Neural cell (in vitro differentiated cells): ENCODE results near the gene CLBA1. TPM values are rescaled to one million over a fixed set of nuclear protein-coding genes. Genes with fewer than 3 reads are reported as not detected.

ENCODE experiments used
- H2AFZ ChIP-seq: fragments of 200-600, 300-800 bp; sonication (generic), shearing (Covaris generic); 2 replicates; pipeline ENCODE4 v1.6.0; 2014; ENCODE audit warnings: low read depth, mild to moderate bottlenecking, antibody characterized with exemption, low read length, moderate library complexity
- H3F3A ChIP-seq: fragments of 200-600 bp; shearing (Covaris generic); 2 replicates; pipeline ENCODE4 v1.6.1; 2016; ENCODE audit warnings: mild to moderate bottlenecking, moderate library complexity, mixed read lengths, antibody characterized with exemption, low read length; ENCODE audit not compliant: insufficient read depth, poor library complexity, severe bottlenecking
- H3K27ac ChIP-seq: fragments of 200-600, 300-800 bp; sonication (generic), shearing (Covaris generic); 2 replicates; pipeline ENCODE4 v1.5.1; 2014; ENCODE audit warnings: mild to moderate bottlenecking, low read length, moderate library complexity
- H3K27me3 ChIP-seq: fragments of 300-800, 200-600 bp; sonication (generic), shearing (Covaris generic); 2 replicates; pipeline ENCODE4 v1.6.0; 2014; ENCODE audit warnings: mild to moderate bottlenecking, low read depth, low read length, moderate library complexity; ENCODE audit not compliant: insufficient read depth
- H3K36me3 ChIP-seq: fragments of 300-800, 200-600 bp; sonication (generic), shearing (Covaris generic); 2 replicates; pipeline ENCODE4 v1.5.1; 2014; ENCODE audit warnings: mild to moderate bottlenecking, antibody characterized with exemption, low read length, moderate library complexity; ENCODE audit not compliant: insufficient read depth
- H3K4me2 ChIP-seq: fragments of 300-800, 200-600 bp; sonication (generic), shearing (Covaris generic); 2 replicates; pipeline ENCODE4 v1.6.0; 2014; ENCODE audit warnings: mild to moderate bottlenecking, low read length
- H3K4me3 ChIP-seq: fragments of 300-800, 200-600 bp; sonication (generic), shearing (Covaris generic); 2 replicates; pipeline ENCODE4 v1.5.1; 2014; ENCODE audit warnings: mild to moderate bottlenecking, low read length, moderate library complexity
- H3K79me2 ChIP-seq: fragments of 200-600 bp; shearing (Covaris generic); replicated peaks from 2 replicates; pipeline ENCODE4 v1.6.0; 2014; ENCODE audit warnings: mild to moderate bottlenecking, low read length, moderate library complexity; ENCODE audit not compliant: insufficient read depth
- H3K9ac ChIP-seq: fragments of 300-800, 200-600 bp; sonication (generic), shearing (Covaris generic); 2 replicates; pipeline ENCODE4 v1.6.1; 2016; ENCODE audit warnings: mild to moderate bottlenecking, low read length, mixed read lengths
- H3K9me2 ChIP-seq: fragments of 200-600 bp; shearing (Covaris generic); 2 replicates; pipeline ENCODE4 v1.6.1; 2016; ENCODE audit warnings: mild to moderate bottlenecking, low read length, mixed read lengths; ENCODE audit not compliant: insufficient read depth
- H3K9me3 ChIP-seq: fragments of 200-600, 300-800 bp; sonication (generic), shearing (Covaris generic); 2 replicates; pipeline ENCODE4 v1.6.1; 2016; ENCODE audit warnings: mild to moderate bottlenecking, mixed run types, low read length, moderate library complexity, mixed read lengths
- H4K20me1 ChIP-seq: fragments of 200-600 bp; shearing (Covaris generic); 2 replicates; pipeline ENCODE4 v1.6.1; 2016; ENCODE audit warnings: mild to moderate bottlenecking, mixed run types; ENCODE audit not compliant: insufficient read depth
- CTCF ChIP-seq: fragments of 450-650 bp; IDR thresholded peaks from 2 replicates; pipeline ENCODE4 v1.5.1; 2014; ENCODE audit warnings: antibody characterized with exemption, mild to moderate bottlenecking, moderate library complexity; ENCODE audit not compliant: poor library complexity, severe bottlenecking
- EP300 ChIP-seq: fragments of 450-650 bp; conservative IDR thresholded peaks from 2 replicates; pipeline ENCODE4 v1.6.1; 2014; ENCODE audit warnings: antibody characterized with exemption, mild to moderate bottlenecking, moderate library complexity; ENCODE audit not compliant: poor library complexity, severe bottlenecking
- EZH2 ChIP-seq: fragments of 200-600, 300-800 bp; shearing (Covaris generic), sonication (generic); IDR thresholded peaks from 2 replicates; pipeline ENCODE4 v1.6.1; 2014; ENCODE audit warnings: antibody characterized with exemption, low read length, borderline replicate concordance, mild to moderate bottlenecking; ENCODE audit not compliant: insufficient read depth, poor library complexity, severe bottlenecking
- MXI1 ChIP-seq: fragments of 450-650 bp; conservative IDR thresholded peaks from 2 replicates; pipeline ENCODE4 v1.6.1; 2014; ENCODE audit warnings: antibody characterized with exemption, mild to moderate bottlenecking; ENCODE audit not compliant: poor library complexity, severe bottlenecking
- POLR2AphosphoS5 ChIP-seq: IDR thresholded peaks from 2 replicates; pipeline ENCODE4 v1.6.1; 2012
- RAD21 ChIP-seq: fragments of 450-650 bp; conservative IDR thresholded peaks from 2 replicates; pipeline ENCODE4 v1.6.1; 2014; ENCODE audit warnings: antibody characterized with exemption, mild to moderate bottlenecking, moderate library complexity
- REST ChIP-seq: IDR thresholded peaks from 2 replicates; pipeline ENCODE4 v1.6.1; 2012; ENCODE audit warnings: borderline replicate concordance
- SMC3 ChIP-seq: fragments of 450-650 bp; conservative IDR thresholded peaks from 2 replicates; pipeline ENCODE4 v1.6.1; 2014; ENCODE audit warnings: antibody characterized with exemption, mild to moderate bottlenecking, moderate library complexity; ENCODE audit not compliant: poor library complexity
- TAF1 ChIP-seq: IDR thresholded peaks from 2 replicates; pipeline ENCODE4 v1.6.1; 2012; ENCODE audit warnings: low read depth
- polyA plus RNA-seq: library from polyadenylated mRNA; depleted of rRNA; stranded (reverse); fragments of >200 nt; gene quantifications from 2 replicates; pipeline ENCODE4 v1.2.3, GENCODE V29; 2014

Gene CLBA1
- polyA plus RNA-seq, 1 donor from 2014 or later = 27.8 TPM

GRCh38 chr14:104940526-104941150 lies 45.0 kb upstream of the CLBA1 start:
- no peaks in the 10 kb centered on the region for H3K79me2 ChIP-seq
- H2AFZ ChIP-seq = no peak overlapping the region
- no peak overlapping the region for H3K27ac ChIP-seq
- H3K9me2 ChIP-seq = no peaks in the 10 kb centered on the region
- no peak for TF ChIP-seq MXI1
- no peak for TF ChIP-seq EZH2
- TF ChIP-seq POLR2AphosphoS5 = no peak
- TF ChIP-seq TAF1 = no peak
- TF ChIP-seq REST = no peak
- no peak for TF ChIP-seq CTCF
- no peak for TF ChIP-seq SMC3
- H3K4me2 ChIP-seq = no peak overlapping the region
- no peaks in the 10 kb centered on the region for H4K20me1 ChIP-seq
- H3K4me3 ChIP-seq = no peak overlapping the region
- no peaks in the 10 kb centered on the region for H3K9me3 ChIP-seq
- no peaks in the 10 kb centered on the region for H3K27me3 ChIP-seq
- H3K36me3 ChIP-seq = no peaks in the 10 kb centered on the region
- no peak overlapping the region for H3K9ac ChIP-seq
- H3F3A ChIP-seq = no peaks in the 10 kb centered on the region

GRCh38 chr14:104941508-104942365 lies 43.9 kb upstream of the CLBA1 start:
- no peak overlapping the region for H3K27ac ChIP-seq
- H3K9ac ChIP-seq = no peak overlapping the region
- no peaks in the 10 kb centered on the region for H3K27me3 ChIP-seq
- no peak overlapping the region for H3K4me2 ChIP-seq
- H3K9me2 ChIP-seq = no peaks in the 10 kb centered on the region
- H4K20me1 ChIP-seq = no peaks in the 10 kb centered on the region
- no peak overlapping the region for H3K4me3 ChIP-seq
- no peaks in the 10 kb centered on the region for H3F3A ChIP-seq
- H3K79me2 ChIP-seq = no peaks in the 10 kb centered on the region
- H2AFZ ChIP-seq = no peak overlapping the region
- H3K9me3 ChIP-seq = no peaks in the 10 kb centered on the region
- no peak for TF ChIP-seq RAD21
- no peak for TF ChIP-seq EZH2
- no peak for TF ChIP-seq MXI1
- no peak for TF ChIP-seq TAF1
- no peak for TF ChIP-seq CTCF
- no peak for TF ChIP-seq EP300
- TF ChIP-seq REST = no peak
- TF ChIP-seq POLR2AphosphoS5 = no peak
- no peak for TF ChIP-seq SMC3
- no peaks in the 10 kb centered on the region for H3K36me3 ChIP-seq
